ENCODE results near the gene RAD51C.

DNA sequence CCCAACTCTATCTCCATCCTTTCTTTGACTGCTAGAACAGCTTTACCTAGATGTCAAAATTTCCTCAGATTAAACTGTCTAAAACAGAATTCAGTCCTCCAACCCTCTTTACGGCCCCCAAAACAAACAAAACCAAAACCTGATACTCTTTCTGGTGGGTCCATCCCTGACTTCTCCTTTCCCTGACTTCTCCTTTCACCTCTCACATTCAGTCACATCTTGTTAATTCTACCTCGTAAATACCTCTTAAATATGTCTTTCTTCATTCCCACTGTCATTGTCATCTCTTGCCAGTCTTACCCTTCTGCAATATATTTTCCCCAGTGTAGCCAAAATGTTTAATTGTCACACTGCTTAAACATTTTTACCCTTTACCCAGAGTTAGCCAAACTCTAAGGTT, 67.8 kb downstream of the RAD51C start:
- TF ChIP-seq POLR2AphosphoS5 (IDR thresholded peaks at IDR 0.05; ENCODE audit: borderline replicate concordance, low read depth, low read length) (no peak), EZH2 (IDR thresholded peaks at IDR 0.05) (no peak), FOXP2 (optimal IDR thresholded peaks at IDR 0.05; ENCODE audit: control extremely low read depth, extremely low read length, insufficient read depth) (no peak)

All from SK-N-MC (cell line).